Measurements from ENCODE around the gene ATRNL1.
"Not testable (repeated sequence)": the region's sequence is repeated elsewhere in the genome, so short reads cannot be mapped to it uniquely, and the experiment has no call there.

ATRNL1 gene

DNA sequence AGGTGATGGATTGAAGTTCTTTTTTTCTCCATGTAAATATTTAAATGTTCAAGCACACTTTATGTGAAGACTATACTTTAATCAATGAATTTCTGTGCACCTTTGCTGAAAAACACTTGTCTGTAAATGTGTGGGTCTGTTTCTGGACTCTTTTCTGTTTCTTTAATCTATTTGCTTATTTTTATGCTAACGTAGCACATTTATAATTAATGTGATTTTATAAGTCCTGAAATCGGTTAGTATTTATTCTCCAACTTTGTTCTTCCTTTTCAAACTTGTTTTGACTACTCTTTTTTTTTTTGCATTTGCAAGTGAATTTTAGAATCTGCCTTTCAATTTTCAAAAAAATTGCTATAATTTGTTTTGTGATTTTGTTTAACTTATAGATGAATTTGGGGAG lies 334.4 kb downstream of the ATRNL1 start:
- no peak for DNase-seq (ENCODE audit: low read depth)

DNA sequence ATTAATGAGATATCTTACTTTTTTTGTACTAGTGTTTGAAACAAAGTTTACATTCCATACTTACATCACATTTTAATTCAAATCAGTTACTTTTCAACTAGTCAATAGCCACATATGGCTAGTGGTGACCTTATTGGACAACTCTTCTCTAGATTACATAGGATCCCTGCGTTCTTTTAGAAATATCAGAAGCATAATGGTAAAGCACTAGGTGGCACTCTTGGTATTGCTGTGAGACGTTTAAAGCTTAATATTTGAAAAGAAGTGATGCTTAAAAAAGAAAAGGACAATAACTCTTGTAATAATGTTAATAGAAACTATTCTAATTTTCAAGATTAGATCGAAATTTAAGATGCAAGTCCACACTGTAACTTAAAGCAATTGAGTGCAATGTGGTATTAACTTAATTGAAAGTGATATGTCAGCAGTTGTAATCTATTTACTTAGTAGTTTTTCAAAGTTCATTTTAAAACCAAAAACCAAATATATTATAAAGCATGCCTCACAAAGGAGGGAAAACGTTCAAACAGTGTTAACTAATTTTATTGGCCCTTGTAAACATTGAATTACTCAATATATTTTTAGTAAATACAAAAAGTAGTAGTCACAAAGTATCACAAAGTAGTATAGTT lies 339.1 kb downstream of the ATRNL1 start:
- DNase-seq (ENCODE audit: low read depth) = no peak

DNA sequence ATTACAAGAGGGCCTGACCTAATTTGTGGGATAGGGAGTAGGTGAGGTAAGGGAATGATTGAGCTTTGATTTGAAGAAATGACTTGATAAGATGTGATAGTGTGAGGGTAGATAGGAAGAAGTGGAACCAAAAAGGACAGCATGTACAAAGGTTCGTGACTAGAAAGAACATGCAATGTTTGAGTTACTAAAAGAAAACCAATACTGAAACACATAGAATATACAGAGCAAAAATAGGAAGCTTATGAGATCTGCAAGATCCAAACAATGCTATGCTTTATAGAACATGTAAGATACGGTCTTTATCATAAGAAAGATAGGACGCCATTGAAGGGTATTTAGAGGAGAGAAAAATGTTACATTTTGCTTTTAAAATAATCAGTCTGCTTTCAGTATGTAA lies 343.8 kb downstream of the ATRNL1 start:
- DNase-seq (ENCODE audit: low read depth) = no peak

DNA sequence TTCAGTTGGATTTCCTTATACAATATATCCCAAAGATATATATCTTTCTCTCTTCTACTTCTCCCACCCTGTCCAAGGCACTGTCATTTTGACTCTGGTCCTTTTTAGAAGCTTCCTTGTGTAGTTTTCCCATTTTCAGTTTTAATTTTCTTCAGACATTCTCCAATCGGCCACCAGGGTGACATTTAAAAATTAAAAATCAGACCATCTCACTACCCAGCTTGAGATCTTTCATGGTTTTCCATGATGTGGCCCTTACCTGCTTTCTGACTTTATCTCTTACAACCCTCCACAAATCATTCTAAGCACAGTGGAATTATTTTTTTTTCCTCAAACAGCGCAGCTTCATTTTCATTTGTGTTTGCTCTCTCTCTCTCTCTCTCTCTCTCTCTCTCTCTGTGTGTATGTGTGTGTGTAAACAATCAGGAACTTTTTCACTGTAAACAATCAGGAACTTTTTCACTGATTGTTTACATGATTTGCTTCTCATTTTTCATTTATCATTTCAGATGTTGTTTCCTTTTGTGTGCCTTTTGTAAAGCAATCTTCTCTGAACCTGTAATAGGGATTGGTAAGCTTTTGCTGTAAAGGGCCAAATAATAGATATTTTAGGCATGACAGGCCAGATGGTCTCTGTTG lies 348.9 kb downstream of the ATRNL1 start:
- no peak for DNase-seq (ENCODE audit: low read depth)

DNA sequence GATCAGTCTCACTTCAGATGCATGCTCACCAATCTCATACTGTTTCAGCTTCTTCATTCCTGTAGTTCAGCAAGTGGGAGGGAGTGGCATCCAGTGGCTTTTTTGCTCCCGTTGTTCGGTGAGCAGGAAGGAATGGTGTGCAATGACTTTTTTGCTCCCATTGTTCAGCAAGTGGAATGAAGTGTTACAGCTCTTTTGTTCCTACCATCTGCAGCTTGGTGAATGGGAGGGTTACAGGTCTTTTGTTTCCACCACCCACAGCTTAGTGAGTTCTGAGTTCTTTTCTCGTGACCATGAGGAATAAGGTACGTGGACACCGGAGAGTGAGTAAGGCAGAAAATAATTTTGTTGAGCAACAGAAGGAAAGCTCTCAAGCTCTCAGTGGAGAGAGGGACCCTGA lies 363.6 kb downstream of the ATRNL1 start:
- no peak for DNase-seq (ENCODE audit: low read depth)

DNA sequence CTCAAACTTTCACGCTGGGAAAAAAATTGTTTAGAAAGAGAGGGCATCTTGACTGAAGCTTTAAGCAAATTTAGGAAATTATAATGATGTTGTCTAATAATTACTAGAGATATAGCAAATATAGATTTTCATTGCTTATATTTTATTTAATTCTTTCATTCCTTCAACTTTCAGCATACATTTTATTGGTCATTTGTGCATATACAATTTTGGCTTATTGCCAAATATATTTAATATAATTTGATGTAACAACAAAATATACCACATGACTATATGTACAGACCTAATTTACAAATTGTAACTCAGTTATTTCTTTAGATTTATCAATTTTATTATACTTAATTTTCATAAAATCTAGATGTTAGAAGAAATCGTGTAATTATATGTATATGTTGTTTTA lies 390.1 kb downstream of the ATRNL1 start:
- DNase-seq (ENCODE audit: low read depth) = no peak

DNA sequence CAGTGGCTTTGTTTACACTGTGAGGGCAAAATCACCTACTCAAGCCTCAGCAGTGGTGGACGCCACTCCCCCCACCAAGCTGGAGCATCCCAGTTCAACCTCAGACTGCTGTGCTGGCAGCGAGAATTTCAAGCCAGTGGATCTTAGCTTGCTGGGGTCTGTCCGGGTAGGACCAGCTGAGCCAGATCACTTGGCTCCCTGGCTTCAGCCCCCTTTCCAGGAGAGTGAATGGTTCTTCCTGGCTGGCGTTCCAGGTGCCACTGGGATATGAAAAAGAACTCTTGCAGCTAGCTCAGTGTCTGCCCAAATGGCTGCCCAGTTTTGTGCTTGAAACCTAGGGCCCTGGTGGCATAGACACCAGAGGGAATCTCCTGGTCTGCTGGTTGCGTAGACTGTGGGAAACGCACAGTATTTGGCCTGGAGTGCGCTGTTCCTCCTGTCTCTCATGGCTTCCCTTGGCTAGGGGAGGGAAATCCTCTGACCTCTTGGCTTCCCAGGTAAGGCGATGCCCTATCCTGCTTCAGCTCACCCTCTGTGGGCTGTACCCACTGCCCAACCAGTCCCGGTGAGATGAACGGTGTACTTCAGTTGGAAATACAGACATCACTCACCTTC lies 398.5 kb downstream of the ATRNL1 start:
- no peak for DNase-seq (ENCODE audit: low read depth)

DNA sequence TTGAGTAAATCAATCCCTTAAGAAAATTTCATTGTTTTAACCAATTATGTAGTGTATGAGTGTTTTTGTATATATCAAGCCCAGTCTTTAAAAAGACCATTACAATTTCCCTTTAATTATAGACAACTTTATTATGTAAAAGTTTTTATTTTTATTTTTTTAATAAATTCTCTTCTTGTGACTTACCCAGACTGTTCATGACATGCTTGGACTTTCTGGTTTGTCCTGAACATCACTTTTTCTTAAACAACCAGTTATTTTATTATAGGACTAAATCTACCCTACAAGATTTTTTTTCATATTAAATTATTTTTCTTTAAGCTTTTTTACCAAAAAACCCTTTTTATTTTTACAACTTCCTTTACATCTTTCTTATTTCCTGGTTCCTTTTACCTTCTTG lies 410.4 kb downstream of the ATRNL1 start:
- no peak for DNase-seq (ENCODE audit: low read depth)

DNA sequence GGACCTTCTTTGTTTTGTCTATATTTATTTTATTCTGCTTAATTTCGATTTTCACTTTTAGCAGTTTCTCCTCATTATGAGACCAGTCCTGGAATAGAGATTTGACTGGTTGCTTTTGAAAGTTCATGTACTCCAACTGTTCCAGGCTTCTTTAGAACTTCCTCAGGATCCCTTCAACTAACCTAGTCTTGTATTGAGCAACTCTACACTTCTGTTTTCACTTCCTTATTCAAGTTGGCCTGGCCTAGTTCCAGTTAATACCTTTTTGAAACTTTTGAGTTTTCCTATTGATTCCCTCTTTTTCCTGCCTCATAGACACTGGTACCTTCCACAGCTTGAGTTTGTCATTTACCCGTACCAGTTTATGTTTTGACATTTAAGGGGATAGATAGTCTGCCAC lies 421.7 kb downstream of the ATRNL1 start:
- no peak for DNase-seq (ENCODE audit: low read depth)

DNA sequence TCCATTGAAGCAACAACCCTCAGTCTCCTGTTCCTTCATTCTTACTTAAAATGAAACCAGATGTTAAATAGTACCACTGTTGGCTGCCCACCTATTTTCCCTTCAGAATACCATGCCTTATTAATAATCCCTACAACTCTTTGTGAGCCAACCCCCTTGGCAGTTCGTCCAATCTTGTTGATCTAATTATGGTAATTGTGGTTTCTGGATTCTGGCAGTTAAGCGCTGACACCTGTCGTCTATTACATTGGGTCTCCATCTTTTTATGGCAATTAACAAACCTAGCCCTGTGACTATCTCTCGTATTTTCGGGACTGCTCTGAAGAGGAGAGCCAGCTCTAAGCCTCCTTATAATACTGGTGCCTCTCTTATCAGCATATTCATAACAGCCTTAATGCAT lies 432.0 kb downstream of the ATRNL1 start:
- DNase-seq (ENCODE audit: low read depth) = no peak

DNA sequence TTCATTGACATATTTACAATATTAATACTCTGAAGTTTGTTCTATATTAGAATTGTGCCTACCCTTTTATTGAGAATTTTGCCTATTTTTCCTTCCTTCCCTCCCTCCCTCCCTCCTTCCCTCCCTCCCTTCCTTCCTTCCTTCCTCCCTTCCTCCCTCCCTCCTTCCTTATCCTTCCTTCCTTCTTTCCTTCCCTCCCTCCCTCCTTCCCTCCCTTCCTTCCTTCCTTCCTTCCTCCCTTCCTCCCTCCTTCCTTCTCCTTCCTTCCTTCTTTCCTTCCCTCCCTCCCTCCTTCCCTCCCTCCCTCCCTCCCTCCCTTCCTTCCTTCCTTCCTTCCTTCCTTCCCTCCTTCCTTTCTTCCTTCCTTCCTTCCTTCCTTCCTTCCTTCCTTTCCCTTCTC lies 434.5 kb downstream of the ATRNL1 start:
- DNase-seq (ENCODE audit: low read depth) = not testable (repeated sequence)

DNA sequence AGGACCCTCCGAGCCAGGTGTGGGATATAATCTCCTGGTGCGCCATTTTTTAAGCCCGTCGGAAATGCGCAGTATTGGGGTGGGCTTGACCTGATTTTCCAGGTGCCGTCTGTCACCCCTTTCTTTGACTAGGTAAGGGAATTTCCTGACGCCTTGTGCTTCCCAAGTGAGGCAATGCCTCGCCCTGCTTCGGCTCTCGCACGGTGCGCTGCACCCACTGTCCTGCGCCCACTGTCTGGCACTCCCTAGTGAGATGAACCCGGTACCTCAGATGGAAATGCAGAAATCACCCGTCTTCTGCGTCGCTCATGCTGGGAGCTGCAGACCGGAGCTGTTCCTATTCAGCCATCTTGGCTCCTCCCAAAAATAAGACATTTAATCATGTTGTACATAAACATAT lies 443.2 kb downstream of the ATRNL1 start:
- not testable (repeated sequence) for DNase-seq (ENCODE audit: low read depth)

DNA sequence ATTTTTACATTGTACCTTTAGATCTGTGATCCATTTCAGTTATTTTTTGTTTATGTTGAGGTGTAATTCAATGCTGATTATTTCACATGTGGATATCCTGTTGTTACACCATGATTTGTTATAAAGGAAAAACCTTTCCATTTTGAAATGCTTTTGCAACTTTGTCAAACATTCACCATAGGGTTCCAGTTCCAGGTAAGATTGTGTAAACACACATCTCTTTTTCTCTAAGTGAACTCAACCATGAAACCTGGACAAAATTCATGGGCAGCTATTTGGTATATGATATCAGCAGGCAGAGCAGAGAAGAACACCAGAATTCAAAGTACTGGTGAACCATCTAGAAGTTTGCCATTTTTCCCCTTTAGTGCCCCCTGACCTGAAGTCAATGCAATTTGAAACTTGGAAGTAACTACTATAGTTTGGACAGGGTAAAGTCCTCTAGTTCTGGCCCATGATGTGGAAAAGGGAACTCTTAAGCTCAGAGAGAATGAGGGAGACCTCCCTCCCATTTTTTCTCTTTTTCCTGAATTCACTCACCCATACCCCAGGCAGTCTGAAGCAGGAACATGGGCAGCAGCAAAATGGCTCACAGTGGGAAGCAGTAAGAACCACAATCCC lies 446.1 kb downstream of the ATRNL1 start:
- no peak for DNase-seq (ENCODE audit: low read depth)

DNA sequence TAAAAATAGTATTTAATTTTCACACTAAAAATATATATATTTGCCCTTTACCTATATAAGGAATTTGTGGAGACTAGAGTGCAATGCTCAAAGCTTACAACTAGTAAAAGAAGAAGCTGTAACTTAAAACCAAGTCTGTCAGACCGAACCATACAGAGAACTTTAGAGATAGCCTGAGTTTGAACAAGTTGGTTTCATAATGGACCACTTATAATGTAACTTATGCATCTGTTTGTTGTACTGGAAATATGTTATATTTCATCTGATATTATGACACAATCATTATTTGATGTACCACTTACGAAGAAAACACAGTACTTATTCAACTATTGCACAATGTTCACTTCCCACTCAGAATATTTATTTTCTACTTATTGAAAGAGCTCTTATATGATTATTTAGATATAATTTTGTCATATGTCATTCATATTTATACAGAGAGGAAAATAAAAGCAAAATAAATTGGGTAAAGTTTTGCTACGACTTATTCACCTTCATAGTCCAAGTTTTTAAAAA lies 462.8 kb downstream of the ATRNL1 start:
- DNase-seq (ENCODE audit: low read depth) = no peak

DNA sequence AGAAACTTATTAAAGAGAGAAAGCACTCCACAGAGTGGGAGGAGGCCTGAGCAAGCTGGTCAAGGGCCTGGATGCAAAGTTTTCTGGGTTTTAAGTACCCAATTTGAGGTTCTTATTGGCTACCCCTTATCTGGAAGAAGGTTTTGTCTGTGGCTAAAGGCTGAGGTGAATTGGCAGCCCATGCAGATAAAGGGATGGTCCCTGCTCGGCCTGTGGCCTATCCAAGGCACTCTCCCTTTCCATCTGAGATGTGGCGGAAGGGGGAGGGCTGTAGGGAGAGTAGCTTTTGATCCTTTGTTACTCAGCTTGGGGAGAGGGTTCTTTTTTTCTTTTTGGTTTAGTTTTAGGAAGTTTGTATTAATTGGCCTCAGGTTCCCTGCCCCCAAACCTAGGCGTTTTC lies 465.1 kb downstream of the ATRNL1 start:
- no peak for DNase-seq (ENCODE audit: low read depth)

DNA sequence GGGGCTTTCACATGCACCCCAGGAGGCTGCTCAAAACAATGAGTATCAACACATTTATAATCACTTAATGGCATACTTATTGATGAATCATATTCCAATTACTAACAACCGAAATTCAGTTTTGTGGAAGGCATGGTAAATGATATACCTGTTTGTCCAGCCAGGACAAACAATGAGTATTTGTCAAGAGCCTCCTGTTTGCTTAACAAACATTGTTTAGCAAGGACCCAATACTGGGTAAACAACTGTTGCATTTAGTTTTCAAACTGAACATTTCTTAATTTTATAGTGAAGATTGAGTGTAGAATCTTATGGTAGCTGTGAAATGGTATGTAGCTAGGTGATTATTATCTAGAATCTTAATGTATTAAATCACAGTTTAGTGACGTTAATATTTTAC lies 473.7 kb downstream of the ATRNL1 start:
- DNase-seq (ENCODE audit: low read depth) = no peak

DNA sequence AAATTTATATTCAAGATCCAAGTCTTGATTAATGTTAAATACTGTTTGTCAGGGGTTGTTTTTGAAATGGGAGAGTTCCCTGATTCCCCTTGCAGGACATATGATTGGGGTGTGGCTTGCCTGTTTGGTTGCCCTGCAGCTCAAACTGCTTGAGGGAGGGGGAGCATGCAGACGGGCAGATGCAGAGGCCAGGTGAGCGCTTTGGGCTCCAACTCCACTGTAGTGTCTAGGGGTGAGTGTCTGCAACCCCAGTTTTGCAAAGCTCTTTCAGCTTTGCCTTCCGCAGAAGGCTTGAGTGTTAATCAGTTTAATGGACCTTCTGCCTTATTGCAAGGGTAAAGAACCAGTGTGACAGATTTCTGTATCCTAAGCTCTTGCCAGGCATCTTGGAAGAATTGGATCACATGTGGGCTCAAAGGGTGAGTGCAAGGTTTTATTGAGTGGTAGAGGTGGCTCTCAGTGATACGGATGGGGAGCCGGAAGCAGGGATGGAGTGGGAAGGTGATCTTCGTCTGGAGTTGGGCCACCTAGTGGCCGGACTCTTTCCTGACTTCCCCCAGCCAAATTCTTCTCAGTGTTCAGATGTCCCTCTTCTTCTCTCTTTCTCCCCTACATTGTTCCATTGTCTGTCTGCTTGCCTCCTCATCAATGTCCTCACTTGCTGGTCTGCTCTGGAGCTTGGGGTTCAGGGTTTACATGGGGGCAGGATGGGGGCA lies 479.7 kb downstream of the ATRNL1 start:
- no peak for DNase-seq (ENCODE audit: low read depth)

DNA sequence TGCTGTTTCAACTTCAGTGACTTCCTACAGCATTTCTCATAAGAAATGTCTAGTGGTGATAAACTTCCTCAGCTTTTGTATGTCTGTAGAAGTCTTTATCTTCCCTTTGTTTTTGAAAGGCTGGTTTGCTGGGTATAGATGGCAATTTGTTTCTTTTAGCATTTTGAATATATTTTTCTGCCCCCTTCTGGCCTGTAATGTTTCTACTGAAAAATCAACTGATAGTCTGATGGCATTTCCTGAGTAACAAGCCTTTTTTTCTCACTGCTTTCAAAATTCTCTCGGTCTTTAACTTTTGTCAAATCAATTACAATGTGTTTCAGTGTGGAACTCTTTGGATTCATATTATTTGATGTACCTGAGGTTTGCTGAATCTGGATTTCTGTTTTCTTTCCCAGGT lies 487.1 kb downstream of the ATRNL1 start:
- DNase-seq (ENCODE audit: low read depth) = no peak

DNA sequence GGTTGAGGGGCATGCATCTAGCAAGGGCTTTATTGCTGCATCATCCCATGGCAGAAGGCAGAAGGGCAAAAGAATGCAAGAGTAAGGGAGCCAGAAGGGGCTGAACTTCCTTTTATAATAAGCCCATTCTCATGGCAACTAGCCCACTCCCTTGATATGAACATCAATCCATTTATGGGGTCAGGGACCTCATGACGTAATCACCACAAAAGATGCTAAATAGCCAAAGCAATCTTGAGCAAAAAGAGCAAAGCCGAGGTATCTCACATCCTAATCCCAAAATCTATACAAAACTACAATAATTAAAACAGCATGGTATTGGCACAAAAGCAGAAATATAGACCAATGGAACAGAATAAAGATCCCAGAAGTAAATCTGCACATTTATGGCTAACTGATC lies 499.9 kb downstream of the ATRNL1 start:
- no peak for DNase-seq (ENCODE audit: low read depth)

DNA sequence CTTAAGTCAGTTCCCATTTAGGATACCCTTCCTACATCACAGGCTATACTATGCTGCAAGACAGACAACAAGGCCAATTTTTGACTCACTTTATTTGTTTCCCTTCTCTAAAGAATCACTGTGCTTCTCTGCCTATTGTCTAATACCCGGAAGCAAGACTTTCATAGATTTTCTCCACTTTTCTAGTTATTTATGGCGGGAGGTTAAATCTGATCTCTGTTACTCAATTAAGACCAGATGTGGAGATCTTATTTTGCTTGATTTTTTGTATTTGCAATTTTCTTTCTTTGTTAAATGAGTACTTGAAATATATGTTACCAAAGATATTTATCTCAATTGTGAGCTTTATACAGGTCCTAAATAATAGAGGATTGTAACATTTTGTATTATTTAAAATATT lies 511.5 kb downstream of the ATRNL1 start:
- DNase-seq (ENCODE audit: low read depth) = no peak

DNA sequence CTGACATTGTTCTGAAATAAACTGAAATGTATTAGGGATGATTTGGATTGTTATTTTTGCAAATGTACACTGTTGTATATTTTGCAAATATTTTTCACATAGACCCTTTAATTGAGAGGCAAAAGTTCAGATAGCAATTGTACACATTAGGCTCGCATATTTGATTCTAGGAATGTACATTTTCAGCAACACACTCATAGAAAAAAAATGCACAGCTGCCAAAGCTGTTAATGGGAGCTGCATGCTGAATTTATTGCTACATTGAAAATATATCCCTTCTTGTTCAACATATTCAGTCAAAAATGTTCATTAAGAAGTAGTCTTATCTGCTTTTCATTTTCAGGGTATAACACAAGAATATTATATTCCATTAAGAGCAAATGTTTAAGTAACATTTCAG lies 512.9 kb downstream of the ATRNL1 start:
- DNase-seq (ENCODE audit: low read depth) = no peak

DNA sequence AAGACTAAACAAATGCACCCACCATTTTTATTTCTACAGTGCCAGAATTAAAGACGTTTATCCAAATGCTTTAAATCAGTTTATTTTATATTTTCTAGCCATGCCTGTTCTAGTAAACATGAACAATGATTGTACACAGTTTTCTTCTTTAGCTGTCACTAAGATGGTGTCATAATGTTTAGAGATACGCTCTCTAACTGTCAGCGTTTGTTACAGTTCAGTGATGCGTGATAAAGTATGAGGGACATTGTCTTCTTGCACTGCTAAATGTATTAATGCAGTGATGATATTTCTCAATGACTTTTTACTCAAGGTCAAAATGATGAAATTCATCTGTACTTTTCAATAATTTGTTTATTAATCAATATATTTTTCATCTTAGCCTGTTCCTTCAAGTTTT lies 513.6 kb downstream of the ATRNL1 start:
- no peak for DNase-seq (ENCODE audit: low read depth)

DNA sequence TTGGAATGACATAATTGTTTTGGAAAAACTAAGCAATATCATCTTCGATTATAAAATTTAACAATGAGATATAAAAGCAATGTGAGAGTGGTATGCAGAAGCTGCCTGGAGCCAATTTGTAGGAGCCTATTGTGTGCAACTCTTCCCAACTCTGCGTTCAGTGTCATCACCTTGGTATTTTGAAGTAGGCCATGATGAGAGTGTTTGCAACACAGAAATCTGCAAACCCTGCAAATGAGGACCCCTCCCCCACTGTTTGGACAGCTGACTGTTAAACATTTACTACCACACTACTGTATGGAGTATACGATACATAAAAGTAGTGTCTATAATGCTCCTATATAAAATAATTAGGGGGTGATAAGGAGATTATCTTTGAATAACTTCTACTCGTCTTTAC lies 531.3 kb downstream of the ATRNL1 start:
- DNase-seq (ENCODE audit: low read depth) = no peak

All from T-helper 22 cell (primary cell).